ENCODE data around the gene UCHL1. TPM values are rescaled to one million over a fixed set of nuclear protein-coding genes. Genes with fewer than 3 reads are reported as not detected.

Gene UCHL1
- total RNA-seq, 1 experiment from 2014 or later = 0.54 TPM

- TF ChIP-seq ATF3 (IDR thresholded peaks at IDR 0.05) (no peak), SP1 (IDR thresholded peaks at IDR 0.05; ENCODE audit: low read depth) (no peak), SIN3A (IDR thresholded peaks at IDR 0.05; ENCODE audit: low read depth) (no peak), EZH2 (IDR thresholded peaks at IDR 0.05) (no peak), CEBPB (IDR thresholded peaks at IDR 0.05; ENCODE audit: low read depth) (no peak), RAD21 (IDR thresholded peaks at IDR 0.05; ENCODE audit: low read depth) (no peak), POLR2AphosphoS5 (IDR thresholded peaks at IDR 0.05; ENCODE audit: low read depth, low read length) (no peak), CBX3 (IDR thresholded peaks at IDR 0.05; ENCODE audit: low read depth) (no peak), CTCF (IDR thresholded peaks at IDR 0.05 in 2 of 3, conservative IDR thresholded peaks at IDR 0.05 in 1 of 3; ENCODE audit: borderline replicate concordance in 1 of 3, insufficient read depth in 1 of 3, low read depth in 2 of 3, low read length in 2 of 3) (no peak), EGR1 (IDR thresholded peaks at IDR 0.05; ENCODE audit: low read depth) (no peak), EZH2phosphoT487 (IDR thresholded peaks at IDR 0.05; ENCODE audit: borderline replicate concordance) (no peak), POLR2A (IDR thresholded peaks at IDR 0.05; ENCODE audit: borderline replicate concordance, extremely low read depth, insufficient read depth, insufficient read length) (no peak), MAX (IDR thresholded peaks at IDR 0.05) (no peak), JUND (IDR thresholded peaks at IDR 0.05) (no peak), ZBTB33 (IDR thresholded peaks at IDR 0.05; ENCODE audit: extremely low read depth, insufficient replicate concordance, low read length) (no peak), ZNF274 (IDR thresholded peaks at IDR 0.05; ENCODE audit: low read depth, low read length) (no peak), SRF (IDR thresholded peaks at IDR 0.05; ENCODE audit: low read depth) (no peak), FOSL1 (IDR thresholded peaks at IDR 0.05; ENCODE audit: low read depth) (no peak)
- Histone ChIP-seq H3K79me2 (ENCODE audit: insufficient read depth, low read length) (no peaks in the 10 kb centered on the region), H4K20me1 (ENCODE audit: insufficient read depth) (no peaks in the 10 kb centered on the region), H3K4me1 (ENCODE audit: control insufficient read depth in 1 of 2, insufficient read depth in 2 of 2, low read length in 2 of 2) (peaks cover 8 to 12% of the 10 kb centered on the region in 2 experiments), H3K9me2 (ENCODE audit: insufficient read depth) (no peaks in the 10 kb centered on the region), H3K27me3 (ENCODE audit: insufficient read depth, low read length) (no peaks in the 10 kb centered on the region), H3K4me3 (replicated peaks in 1 of 2; ENCODE audit: low read depth in 1 of 2, low read length in 2 of 2) (no peak overlapping the region), H2AFZ (ENCODE audit: low read depth, low read length, poor library complexity, severe bottlenecking) (peak overlapping the region; percentile 23), H3K36me3 (ENCODE audit: control insufficient read depth in 1 of 2, insufficient read depth in 2 of 2, low read length in 2 of 2) (no peaks in the 10 kb centered on the region), H3K4me2 (ENCODE audit: low read length) (no peak overlapping the region), H3K9ac (ENCODE audit: low read length) (no peak overlapping the region), H3K27ac (ENCODE audit: low read depth, low read length) (no peak overlapping the region), H3K9me3 (ENCODE audit: control insufficient read depth in 1 of 2, insufficient read depth in 1 of 2, low read depth in 1 of 2, low read length in 2 of 2) (no peaks in the 10 kb centered on the region)
- DNase-seq (ENCODE audit: low read depth, low spot score) = no peak
- intact Hi-C loops (cut with micrococcal nuclease) = no loop called here
- ChIA-PET CTCF (interaction anchor here (1.2 to 1.3 kb wide), 4 partner anchors 8 to 298 kb away, joined by 3 to 7 read pairs (median 4); partner anchors contain the start of gene APBB2), RAD21 (ENCODE audit: low non-redundant PET in 1 of 2, low total read pairs in 2 of 2, uncharacterized antibody in 2 of 2, unreplicated experiment in 2 of 2) (no interaction called here), POLR2A (no interaction called here)
- ATAC-seq = no peak
- BruUV-seq (replicated peaks) = no TSS peak
Observed at GRCh38 chr4:41221850-41222645, 34.7 kb upstream of the UCHL1 start.
